Measurements from ENCODE around the gene PLXNB2.

The PLXNB2 gene

GRCh38 chr22:50310949-50311444 is 3.6 kb upstream of the PLXNB2 start:
- no peak for FAIRE-seq

- no peak for FAIRE-seq
These were observed 2.7 kb upstream of the PLXNB2 start for GRCh38 chr22:50310031-50310722.

DNA sequence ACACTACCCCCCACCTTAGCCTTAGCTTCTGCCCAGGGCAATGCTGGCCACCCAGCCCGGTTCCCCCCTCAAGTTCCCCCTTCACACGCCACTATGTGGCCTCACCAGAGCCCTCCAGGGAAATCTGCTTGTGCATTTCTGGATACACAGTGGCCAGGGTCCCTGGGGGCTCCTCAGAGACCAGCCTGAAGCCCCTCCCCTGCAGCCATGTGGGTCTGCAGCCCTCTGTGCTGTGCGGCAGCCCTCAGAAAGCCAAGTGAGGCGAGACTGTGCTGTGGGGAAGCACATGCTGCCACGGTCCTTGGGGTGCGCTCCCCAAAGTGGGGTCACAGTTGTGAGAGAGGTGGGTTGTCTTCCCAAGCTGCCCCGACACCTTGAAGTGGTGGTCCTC is 2.1 kb upstream of the PLXNB2 start:
- FAIRE-seq: no peak

DNA sequence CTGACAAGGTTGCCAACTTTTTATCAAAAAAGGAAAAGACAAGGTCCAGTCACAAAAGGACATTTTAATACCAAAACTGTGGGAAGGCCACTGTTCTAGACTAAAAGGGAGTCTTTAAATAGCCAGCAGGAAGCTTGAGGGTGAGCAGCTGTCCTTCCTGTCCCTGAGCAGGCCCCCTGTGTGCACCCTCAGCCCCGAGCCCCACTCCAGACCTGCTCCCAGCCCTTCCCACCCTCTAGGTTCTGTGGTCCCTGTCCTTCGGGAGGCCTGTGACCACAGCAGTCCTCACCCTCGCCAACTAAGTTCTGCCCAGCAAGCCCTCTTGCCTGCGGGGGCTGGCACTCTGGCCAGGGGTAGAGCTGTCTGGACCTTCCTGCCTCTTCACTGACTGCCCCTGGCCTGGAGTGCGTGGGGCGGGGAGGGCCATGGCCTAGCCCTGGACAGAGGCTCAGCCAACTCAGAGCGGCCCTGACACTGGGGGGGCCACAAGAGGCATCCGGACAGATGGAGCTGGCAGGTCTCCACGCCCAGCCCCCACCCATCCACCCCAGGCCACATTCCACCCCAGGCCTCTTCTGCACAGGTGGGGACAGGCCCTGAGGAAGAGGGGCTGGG is 1.6 kb upstream of the PLXNB2 start:
- FAIRE-seq: no peak

DNA sequence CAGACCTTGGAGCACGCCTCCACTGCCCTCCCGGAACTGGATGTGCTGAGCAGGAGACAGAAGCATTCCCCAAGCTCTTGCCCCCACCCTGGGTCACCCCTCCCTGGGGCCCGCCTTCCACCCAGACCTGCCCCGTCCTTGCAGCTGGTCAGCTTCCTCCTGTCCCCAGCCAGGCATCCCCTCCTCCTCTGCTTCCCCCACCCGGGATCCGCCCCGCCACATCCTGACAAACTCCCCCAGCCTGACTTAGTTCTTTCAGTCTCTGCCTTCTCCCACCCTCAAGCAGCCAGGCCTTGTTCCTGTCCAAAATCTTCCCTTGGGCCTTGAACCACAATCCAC is 1.1 kb upstream of the PLXNB2 start:
- FAIRE-seq: no peak

- FAIRE-seq: no peak
These were observed 597 bp upstream of the PLXNB2 start for GRCh38 chr22:50307890-50308596.

DNA sequence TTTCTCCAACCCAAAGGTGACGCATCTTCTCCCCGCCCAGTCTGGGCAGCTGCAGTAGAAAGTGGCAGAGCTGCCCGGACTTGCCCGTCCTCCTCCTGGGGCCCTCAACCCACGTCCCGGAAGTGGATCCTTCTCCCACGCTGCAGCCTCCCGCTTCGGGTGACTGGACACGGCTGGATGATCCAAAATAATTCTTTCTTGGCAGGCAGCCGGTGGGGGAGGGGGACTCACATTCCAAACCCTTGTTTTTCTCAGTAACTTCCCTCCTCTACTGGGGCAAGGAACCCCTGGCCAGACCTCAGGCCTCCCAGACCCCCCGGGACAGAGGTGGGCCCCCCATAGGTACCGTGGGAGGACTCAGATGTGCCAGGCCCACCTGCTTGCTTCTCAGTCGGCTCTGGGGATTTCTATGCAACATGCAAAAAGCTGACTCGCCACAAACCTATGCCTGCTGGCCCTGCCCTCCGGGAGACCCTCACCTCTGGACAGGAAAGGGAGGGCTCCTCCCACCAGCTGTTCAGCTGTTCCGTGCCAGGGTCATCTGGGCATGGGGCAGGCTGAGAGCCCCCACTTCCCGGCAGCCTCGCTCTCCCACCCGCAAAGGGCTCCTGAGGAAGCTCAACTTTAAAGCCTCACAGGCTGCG is 1.4 kb downstream of the PLXNB2 start:
- peak; percentile 87 for FAIRE-seq

DNA sequence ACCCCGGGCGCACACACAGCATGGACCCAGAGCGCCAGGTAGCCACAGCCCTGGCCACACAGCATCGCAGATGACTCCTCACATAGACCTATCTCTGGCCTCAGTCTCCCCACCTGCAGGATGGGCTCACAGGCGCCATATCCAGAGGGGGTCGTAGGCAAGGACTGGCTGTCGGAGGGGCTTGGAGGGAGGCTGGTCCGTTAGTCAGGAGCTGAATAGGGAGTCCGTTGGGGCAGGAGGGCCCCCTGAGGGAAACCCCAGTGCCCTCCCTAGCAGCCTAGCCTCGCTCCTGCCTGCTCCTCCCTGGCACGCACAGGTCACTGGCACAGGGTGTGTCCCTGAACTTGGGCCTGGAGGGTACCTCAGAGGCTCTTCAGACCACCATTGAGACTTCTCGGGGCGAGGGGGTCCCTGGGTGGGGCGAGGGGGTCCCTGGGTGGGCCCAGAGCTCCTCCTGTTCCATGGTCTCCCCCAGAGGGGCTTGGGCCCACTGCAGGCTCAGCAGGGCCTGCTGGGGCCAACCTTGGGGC is 2.0 kb downstream of the PLXNB2 start:
- no peak for FAIRE-seq

- no peak for FAIRE-seq
These were observed 2.7 kb downstream of the PLXNB2 start for GRCh38 chr22:50304528-50305392.

- FAIRE-seq: no peak
These were observed 3.5 kb downstream of the PLXNB2 start for GRCh38 chr22:50303848-50304527.

DNA sequence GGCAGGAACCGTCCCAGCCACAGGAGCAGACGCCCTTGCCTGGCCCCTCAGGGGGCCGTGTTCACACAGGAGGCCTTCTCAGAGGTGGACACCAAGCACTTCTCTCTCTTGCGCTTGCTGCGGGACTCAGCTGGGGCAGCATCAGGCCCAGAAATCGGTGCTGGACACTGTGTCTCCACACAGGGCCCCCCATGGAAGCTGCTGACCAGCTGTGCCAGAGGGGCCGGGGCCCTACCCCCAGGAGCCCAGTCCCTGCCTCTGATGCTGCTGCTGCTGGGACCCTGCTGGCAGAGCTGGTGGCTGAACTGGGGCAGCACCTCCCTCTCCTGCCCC is 4.0 kb downstream of the PLXNB2 start:
- FAIRE-seq: no peak

DNA sequence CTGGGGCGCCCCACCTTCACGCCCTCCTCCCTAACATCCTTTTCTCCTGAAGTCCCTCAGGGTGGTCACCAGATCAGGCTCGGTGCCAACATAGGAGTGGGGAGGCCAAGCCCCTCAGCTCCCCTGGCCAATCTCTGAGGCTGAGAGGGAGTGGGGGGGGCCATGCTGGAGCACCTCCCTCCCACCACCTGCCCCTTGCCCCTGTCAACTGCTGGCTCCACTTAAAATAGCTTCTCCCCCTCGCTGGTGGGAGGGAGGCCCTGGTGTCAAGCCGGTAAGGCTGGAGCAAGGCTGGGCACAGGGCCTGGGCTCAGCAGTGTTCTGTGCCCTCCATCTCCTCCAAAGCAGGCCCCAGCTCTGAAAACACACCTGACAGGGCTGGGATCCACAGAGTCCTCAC is 4.9 kb downstream of the PLXNB2 start:
- no peak for FAIRE-seq

GRCh38 chr22:50302041-50302541 is 5.4 kb downstream of the PLXNB2 start:
- FAIRE-seq: no peak

- no peak for FAIRE-seq
These were observed 5.9 kb downstream of the PLXNB2 start for GRCh38 chr22:50301581-50301991.

DNA sequence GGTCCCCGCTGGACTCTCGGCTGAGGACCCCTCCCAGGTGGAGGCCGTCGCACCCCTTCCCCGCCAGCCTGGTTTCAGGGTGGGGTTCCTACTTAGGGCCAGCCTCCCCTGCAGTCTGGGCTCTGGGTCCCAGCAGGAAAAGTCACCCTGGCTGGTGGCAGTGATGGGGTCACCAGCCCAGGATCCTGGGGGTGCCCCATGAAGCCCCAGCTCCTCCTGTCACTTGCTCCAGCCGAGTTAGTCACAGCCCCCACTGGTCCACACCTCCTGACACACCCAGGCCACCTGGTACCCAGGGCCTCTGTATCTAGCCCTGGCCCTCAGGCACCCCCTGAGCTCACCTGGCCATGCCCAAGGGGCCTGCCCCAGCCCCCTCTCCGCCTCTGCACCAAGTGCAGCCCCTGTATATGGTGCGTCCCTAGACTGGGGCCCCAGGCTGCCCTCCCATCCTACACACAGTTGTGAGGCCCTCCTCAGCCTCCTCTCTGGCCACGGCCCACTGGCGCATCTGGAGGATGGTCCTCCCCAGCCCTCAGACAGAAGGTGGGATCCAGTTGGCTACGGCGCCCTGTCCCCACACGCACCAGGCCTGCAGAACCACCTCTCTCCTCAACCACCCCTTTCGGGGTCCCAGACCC is 6.7 kb downstream of the PLXNB2 start:
- no peak for FAIRE-seq

DNA sequence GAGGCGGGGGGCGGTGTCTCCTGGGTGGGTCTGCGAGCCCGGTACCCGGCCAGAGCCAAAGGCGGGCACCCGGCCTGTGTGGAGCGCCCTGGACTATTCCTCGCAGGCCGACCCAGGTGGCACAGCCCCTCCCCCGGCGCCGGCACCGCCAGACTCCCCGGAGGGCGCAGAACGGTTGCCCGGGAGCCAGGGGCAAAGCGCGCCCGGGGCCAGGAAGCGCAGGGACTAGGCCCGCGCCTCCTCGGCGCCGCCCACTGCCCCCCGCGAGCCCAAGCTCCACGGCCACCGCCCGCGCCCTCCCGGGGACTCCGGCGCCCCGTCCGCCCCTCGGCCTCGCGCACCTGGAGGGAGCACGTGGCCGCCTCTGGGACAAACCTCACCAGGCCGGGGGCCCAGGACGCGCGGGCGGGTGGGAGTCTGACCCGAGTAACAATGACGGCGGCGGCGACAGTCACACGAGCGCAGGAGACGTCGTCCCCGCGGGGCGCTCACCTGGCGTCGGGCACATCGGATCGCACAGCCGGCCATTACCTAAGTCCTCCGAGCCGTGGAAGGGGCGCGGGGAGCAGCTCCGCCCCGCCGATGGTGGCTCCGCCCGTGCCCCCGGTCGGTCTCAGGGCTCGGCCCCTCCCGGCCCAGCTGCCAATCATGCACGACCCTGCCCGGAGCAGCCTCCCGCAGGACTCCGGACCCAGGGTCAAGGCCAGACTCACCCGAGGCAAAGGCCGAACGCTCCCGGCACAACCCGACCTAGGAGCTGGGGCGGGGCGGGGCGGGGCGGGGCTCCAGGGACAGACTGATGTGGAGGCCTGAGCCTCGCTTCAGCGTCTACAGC is 7.4 kb downstream of the PLXNB2 start:
- no peak for FAIRE-seq

DNA sequence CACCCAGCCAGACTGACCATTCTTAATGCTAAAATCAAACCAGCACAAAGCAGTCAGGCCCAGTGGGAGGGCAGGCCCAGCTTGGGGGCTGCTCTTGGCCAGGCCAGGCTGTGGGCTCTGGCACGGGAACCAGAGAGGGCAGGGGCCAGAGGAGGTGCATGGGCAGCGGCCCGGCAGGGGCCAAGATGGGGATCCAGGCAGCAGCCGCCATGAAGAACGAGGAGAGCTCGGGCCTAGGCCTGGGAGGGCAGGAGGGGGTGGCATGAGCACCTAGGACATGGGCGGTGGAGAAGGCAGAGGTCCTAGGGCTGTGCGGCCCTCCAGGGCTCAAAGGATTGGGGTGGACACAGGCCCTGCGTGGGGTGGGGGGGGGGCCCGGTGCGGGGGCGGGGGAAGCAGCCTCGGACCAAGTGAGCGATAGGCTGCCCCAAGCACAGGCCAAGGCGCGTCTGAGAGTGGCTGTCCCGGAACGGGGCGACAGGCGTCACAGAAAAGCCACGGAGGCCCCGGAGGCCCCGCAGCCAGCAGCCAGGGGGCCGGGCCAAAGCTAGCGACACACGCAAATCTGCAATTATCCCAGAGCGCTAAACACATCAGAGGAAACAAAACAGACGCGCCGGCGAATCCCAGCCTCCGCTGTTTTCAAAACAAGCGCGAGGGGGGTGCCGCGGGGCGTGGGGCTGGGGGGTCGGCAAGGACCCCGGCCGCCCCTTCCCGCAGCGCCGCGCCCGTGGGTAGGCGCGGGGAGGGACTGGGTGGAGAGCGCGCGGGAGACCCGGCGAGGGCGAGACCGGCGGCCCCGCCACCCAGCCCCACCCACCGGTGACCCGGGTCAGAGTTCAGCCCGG is 8.3 kb downstream of the PLXNB2 start:
- no peak for FAIRE-seq

GRCh38 chr22:50298266-50298637 is 9.2 kb downstream of the PLXNB2 start:
- FAIRE-seq: no peak

All from endometrium (tissue), 2 donors.